GM23338 (cell line): Measurements from ENCODE around the gene SZRD1. TPM values are rescaled to one million over a fixed set of nuclear protein-coding genes. Genes with fewer than 3 reads are reported as not detected.

Experiments used
- ATAC-seq: fragments of 200-7000 bp; cut with Tn5 transposase; 3 replicates; pipeline ENCODE4 v1.9.1; 2020
- DNase-seq: peaks from one replicate; pipeline ENCODE4 v3.0.0-alpha.2; 2015; ENCODE audit warnings: low spot score
- H2AFZ ChIP-seq: fragments of 200-600 bp; sonication (generic); 2 replicates; pipeline ENCODE4 v1.8.0; 2016; ENCODE audit warnings: antibody characterized with exemption, mild to moderate bottlenecking, moderate library complexity
- H3F3A ChIP-seq: fragments of 200-600 bp; sonication (generic); replicated peaks from 2 replicates; pipeline ENCODE4 v1.8.0; 2017; ENCODE audit warnings: antibody characterized with exemption, mixed run types, low read depth
- H3K27ac ChIP-seq: fragments of 200-600 bp; sonication (generic); 2 replicates; pipeline ENCODE4 v1.6.1; 2016; ENCODE audit warnings: low read depth
- H3K27me3 ChIP-seq: fragments of 200-600 bp; sonication (generic); 2 replicates; pipeline ENCODE4 v1.8.0; 2016; ENCODE audit warnings: mild to moderate bottlenecking, mixed run types, moderate library complexity; ENCODE audit not compliant: insufficient read depth
- H3K36me3 ChIP-seq: fragments of 200-600 bp; sonication (generic); 2 replicates; pipeline ENCODE4 v1.8.0; 2016; ENCODE audit warnings: mild to moderate bottlenecking; ENCODE audit not compliant: insufficient read depth
- H3K4me1 ChIP-seq: fragments of 200-600 bp; sonication (generic); 2 replicates; pipeline ENCODE4 v1.8.0; 2016; ENCODE audit warnings: mild to moderate bottlenecking, moderate library complexity; ENCODE audit not compliant: insufficient read depth
- H3K4me2 ChIP-seq: fragments of 200-600 bp; sonication (generic); 2 replicates; pipeline ENCODE4 v1.7.1; 2017; ENCODE audit warnings: mixed run types
- H3K4me3 ChIP-seq: fragments of 200-600 bp; sonication (generic); 2 replicates; pipeline ENCODE4 v1.6.1; 2016; ENCODE audit warnings: mixed run types
- H3K79me2 ChIP-seq: fragments of 200-600 bp; sonication (generic); replicated peaks from 2 replicates; pipeline ENCODE4 v1.8.0; 2017; ENCODE audit warnings: mild to moderate bottlenecking; ENCODE audit not compliant: insufficient read depth
- H3K9me2 ChIP-seq: fragments of 200-600 bp; sonication (generic); 2 replicates; pipeline ENCODE4 v1.8.0; 2017; ENCODE audit not compliant: insufficient read depth
- H4K20me1 ChIP-seq: fragments of 200-600 bp; sonication (generic); replicated peaks from 2 replicates; pipeline ENCODE4 v1.8.0; 2017; ENCODE audit warnings: mild to moderate bottlenecking; ENCODE audit not compliant: insufficient read depth
- H3K27ac Mint-ChIP-seq: 2 replicates; pipeline ENCODE4 v1.8.0; 2020; ENCODE audit warnings: inconsistent platforms, mild to moderate bottlenecking, moderate library complexity, mixed read lengths
- H3K27me3 Mint-ChIP-seq: 3 replicates; pipeline ENCODE4 v1.8.0; 2022; ENCODE audit warnings: low read depth, mild to moderate bottlenecking, moderate library complexity, mixed read lengths, inconsistent platforms; ENCODE audit not compliant: insufficient read depth, poor library complexity
- H3K36me3 Mint-ChIP-seq: 3 replicates; pipeline ENCODE4 v1.8.0; 2021; ENCODE audit warnings: low read depth, mild to moderate bottlenecking, inconsistent platforms, moderate library complexity, mixed read lengths
- H3K4me1 Mint-ChIP-seq: 3 replicates; pipeline ENCODE4 v1.8.0; 2020; ENCODE audit warnings: mild to moderate bottlenecking, inconsistent platforms, mixed read lengths
- H3K4me3 Mint-ChIP-seq: 3 replicates; pipeline ENCODE4 v1.8.0; 2021; ENCODE audit warnings: moderate library complexity, mild to moderate bottlenecking, inconsistent platforms, mixed read lengths
- H3K9me3 Mint-ChIP-seq: 3 replicates; pipeline ENCODE4 v1.8.0; 2020; ENCODE audit warnings: moderate library complexity, mild to moderate bottlenecking, inconsistent platforms, mixed read lengths
- CREB1 ChIP-seq: fragments of 250-450 bp; sonication (Bioruptor Pico); IDR thresholded peaks from 2 replicates; pipeline ENCODE4 v1.5.0; 2020; ENCODE audit warnings: low read depth, mild to moderate bottlenecking, moderate library complexity
- EZH2 ChIP-seq: fragments of 200-600 bp; sonication (generic); IDR thresholded peaks from one replicate; pipeline ENCODE4 v1.8.0; 2017; ENCODE audit warnings: antibody characterized with exemption, mild to moderate bottlenecking, low read depth; ENCODE audit not compliant: unreplicated experiment
- EZH2phosphoT487 ChIP-seq: fragments of 200-600 bp; sonication (generic); IDR thresholded peaks from one replicate; pipeline ENCODE4 v1.8.1; 2018; ENCODE audit warnings: antibody characterized with exemption; ENCODE audit not compliant: unreplicated experiment
- JUNB ChIP-seq: IDR thresholded peaks from one replicate; pipeline ENCODE4 v1.6.1; 2016; ENCODE audit warnings: antibody characterized with exemption; ENCODE audit not compliant: unreplicated experiment
- NANOG ChIP-seq: IDR thresholded peaks from 2 replicates; pipeline ENCODE4 v1.6.1; 2016; ENCODE audit warnings: antibody characterized with exemption, borderline replicate concordance
- POLR2AphosphoS5 ChIP-seq: IDR thresholded peaks from 2 replicates; pipeline ENCODE4 v1.6.1; 2016; ENCODE audit warnings: antibody characterized with exemption, low read depth
- STAT1 ChIP-seq: IDR thresholded peaks from one replicate; pipeline ENCODE4 v1.6.1; 2016; ENCODE audit warnings: antibody characterized with exemption; ENCODE audit not compliant: unreplicated experiment
- ZNF114 ChIP-seq: fragments of 250-450 bp; sonication (Bioruptor Pico); IDR thresholded peaks from 2 replicates; pipeline ENCODE4 v1.5.0; 2020; ENCODE audit warnings: mild to moderate bottlenecking, moderate library complexity
- ZNF331 ChIP-seq: fragments of 250-450 bp; sonication (Bioruptor Pico); IDR thresholded peaks from 2 replicates; pipeline ENCODE4 v1.5.0; 2020; ENCODE audit warnings: low read depth, mild to moderate bottlenecking, moderate library complexity
- polyA plus RNA-seq: library from polyadenylated mRNA; unstranded; fragments of >200 nt; fragmentation: Nextera tagmentation; extraction: Ambion mirVana; gene quantifications from 2 replicates; pipeline ENCODE4 v1.2.1, GENCODE V29; 2016
- total RNA-seq: library from RNA; depleted of rRNA; stranded (reverse); fragments of >200 nt; shearing (Covaris generic); gene quantifications from 2 replicates; pipeline ENCODE4 v1.2.3, GENCODE V29; 2014
- TF ChIP-seq, protein P1 (sequence below): IDR thresholded peaks from 2 replicates; pipeline ENCODE4 v1.6.1; 2016; ENCODE audit warnings: antibody characterized with exemption
- TF ChIP-seq, protein P2 (sequence below): fragments of 250-450 bp; sonication (Bioruptor Pico); IDR thresholded peaks from 2 replicates; pipeline ENCODE4 v1.5.0; 2020; ENCODE audit warnings: mild to moderate bottlenecking, moderate library complexity
- TF ChIP-seq, protein P3 (sequence below): IDR thresholded peaks from one replicate; pipeline ENCODE4 v1.6.1; 2018; ENCODE audit warnings: antibody characterized with exemption; ENCODE audit not compliant: unreplicated experiment
- TF ChIP-seq, protein P4 (sequence below), 2 experiments: fragments of 200-600 bp in 1 of 2; sonication (generic) in 1 of 2; conservative IDR thresholded peaks; 2 replicates each; pipeline versions ENCODE4 v1.5.1 to v1.6.1; 2016 to 2017; ENCODE audit warnings: antibody characterized with exemption in 2 of 2, low read depth in 2 of 2, mild to moderate bottlenecking in 2 of 2, moderate library complexity in 1 of 2

The SZRD1 gene
- total and polyA plus RNA-seq, 2 experiments from 2014 or later, result 32.5 to 70.9 TPM

DNA sequence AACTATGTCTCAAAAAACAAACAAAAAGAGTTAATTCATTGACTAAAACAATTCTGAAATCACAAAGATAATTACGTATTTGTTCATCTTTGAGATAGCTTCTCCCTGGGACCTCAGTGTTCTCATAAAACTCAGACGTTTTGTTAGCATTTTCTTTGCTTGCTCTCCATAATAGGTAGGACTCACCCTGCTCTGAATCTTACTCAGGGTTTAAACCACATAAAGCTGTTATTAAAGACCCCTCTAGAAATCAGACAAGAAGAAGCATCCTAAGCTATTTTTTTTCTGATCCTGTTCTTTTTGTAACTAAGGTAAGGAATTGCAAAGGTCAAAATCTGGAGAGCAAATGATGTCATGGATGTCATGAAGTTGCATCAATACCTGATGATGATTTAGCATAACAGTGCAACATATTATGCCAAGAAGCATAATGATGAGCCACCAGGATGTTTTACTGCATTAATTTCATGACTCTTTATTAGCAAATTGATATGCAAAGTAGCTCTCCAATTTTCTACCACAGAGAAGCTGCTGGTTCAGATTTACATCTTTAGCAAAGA lies 17.1 kb upstream of the SZRD1 start:
- no peak overlapping the region for H3K4me3 ChIP-seq
- H3F3A ChIP-seq, result peaks cover 3% of the 10 kb centered on the region; the same call in 1 of the 2 replicates
- H3K27me3 ChIP-seq, result no peaks in the 10 kb centered on the region
- H3K4me3 Mint-ChIP-seq, result no peak overlapping the region
- peaks cover 35% of the 10 kb centered on the region for H4K20me1 ChIP-seq
- H3K9me3 Mint-ChIP-seq, result no peaks in the 10 kb centered on the region
- H3K27ac Mint-ChIP-seq, result no peak overlapping the region
- H3K4me2 ChIP-seq, result no peak overlapping the region
- ATAC-seq, result no peak
- no peaks in the 10 kb centered on the region for H3K36me3 Mint-ChIP-seq
- H3K4me1 Mint-ChIP-seq, result peaks cover 13% of the 10 kb centered on the region; the same call in 2 of the 3 replicates
- H3K36me3 ChIP-seq, result no peaks in the 10 kb centered on the region
- DNase-seq, result no peak
- no peaks in the 10 kb centered on the region for H3K9me2 ChIP-seq
- H2AFZ ChIP-seq, result no peak overlapping the region
- TF ChIP-seq EZH2, result no peak
- TF ChIP-seq STAT1, result no peak
- TF ChIP-seq, protein P1, sequence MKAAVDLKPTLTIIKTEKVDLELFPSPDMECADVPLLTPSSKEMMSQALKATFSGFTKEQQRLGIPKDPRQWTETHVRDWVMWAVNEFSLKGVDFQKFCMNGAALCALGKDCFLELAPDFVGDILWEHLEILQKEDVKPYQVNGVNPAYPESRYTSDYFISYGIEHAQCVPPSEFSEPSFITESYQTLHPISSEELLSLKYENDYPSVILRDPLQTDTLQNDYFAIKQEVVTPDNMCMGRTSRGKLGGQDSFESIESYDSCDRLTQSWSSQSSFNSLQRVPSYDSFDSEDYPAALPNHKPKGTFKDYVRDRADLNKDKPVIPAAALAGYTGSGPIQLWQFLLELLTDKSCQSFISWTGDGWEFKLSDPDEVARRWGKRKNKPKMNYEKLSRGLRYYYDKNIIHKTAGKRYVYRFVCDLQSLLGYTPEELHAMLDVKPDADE, result no peak
- TF ChIP-seq, protein P2, sequence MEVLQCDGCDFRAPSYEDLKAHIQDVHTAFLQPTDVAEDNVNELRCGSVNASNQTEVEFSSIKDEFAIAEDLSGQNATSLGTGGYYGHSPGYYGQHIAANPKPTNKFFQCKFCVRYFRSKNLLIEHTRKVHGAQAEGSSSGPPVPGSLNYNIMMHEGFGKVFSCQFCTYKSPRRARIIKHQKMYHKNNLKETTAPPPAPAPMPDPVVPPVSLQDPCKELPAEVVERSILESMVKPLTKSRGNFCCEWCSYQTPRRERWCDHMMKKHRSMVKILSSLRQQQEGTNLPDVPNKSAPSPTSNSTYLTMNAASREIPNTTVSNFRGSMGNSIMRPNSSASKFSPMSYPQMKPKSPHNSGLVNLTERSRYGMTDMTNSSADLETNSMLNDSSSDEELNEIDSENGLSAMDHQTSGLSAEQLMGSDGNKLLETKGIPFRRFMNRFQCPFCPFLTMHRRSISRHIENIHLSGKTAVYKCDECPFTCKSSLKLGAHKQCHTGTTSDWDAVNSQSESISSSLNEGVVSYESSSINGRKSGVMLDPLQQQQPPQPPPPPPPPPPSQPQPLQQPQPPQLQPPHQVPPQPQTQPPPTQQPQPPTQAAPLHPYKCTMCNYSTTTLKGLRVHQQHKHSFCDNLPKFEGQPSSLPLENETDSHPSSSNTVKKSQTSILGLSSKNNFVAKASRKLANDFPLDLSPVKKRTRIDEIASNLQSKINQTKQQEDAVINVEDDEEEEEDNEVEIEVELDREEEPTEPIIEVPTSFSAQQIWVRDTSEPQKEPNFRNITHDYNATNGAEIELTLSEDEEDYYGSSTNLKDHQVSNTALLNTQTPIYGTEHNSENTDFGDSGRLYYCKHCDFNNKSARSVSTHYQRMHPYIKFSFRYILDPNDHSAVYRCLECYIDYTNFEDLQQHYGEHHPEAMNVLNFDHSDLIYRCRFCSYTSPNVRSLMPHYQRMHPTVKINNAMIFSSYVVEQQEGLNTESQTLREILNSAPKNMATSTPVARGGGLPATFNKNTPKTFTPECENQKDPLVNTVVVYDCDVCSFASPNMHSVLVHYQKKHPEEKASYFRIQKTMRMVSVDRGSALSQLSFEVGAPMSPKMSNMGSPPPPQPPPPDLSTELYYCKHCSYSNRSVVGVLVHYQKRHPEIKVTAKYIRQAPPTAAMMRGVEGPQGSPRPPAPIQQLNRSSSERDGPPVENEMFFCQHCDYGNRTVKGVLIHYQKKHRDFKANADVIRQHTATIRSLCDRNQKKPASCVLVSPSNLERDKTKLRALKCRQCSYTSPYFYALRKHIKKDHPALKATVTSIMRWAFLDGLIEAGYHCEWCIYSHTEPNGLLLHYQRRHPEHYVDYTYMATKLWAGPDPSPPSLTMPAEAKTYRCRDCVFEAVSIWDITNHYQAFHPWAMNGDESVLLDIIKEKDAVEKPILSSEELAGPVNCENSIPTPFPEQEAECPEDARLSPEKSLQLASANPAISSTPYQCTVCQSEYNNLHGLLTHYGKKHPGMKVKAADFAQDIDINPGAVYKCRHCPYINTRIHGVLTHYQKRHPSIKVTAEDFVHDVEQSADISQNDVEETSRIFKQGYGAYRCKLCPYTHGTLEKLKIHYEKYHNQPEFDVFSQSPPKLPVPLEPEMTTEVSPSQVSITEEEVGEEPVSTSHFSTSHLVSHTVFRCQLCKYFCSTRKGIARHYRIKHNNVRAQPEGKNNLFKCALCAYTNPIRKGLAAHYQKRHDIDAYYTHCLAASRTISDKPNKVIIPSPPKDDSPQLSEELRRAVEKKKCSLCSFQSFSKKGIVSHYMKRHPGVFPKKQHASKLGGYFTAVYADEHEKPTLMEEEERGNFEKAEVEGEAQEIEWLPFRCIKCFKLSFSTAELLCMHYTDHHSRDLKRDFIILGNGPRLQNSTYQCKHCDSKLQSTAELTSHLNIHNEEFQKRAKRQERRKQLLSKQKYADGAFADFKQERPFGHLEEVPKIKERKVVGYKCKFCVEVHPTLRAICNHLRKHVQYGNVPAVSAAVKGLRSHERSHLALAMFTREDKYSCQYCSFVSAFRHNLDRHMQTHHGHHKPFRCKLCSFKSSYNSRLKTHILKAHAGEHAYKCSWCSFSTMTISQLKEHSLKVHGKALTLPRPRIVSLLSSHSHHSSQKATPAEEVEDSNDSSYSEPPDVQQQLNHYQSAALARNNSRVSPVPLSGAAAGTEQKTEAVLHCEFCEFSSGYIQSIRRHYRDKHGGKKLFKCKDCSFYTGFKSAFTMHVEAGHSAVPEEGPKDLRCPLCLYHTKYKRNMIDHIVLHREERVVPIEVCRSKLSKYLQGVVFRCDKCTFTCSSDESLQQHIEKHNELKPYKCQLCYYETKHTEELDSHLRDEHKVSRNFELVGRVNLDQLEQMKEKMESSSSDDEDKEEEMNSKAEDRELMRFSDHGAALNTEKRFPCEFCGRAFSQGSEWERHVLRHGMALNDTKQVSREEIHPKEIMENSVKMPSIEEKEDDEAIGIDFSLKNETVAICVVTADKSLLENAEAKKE (CRISPR knock-in tag), result no peak
- no peak for TF ChIP-seq CREB1
- TF ChIP-seq POLR2AphosphoS5, result no peak
- TF ChIP-seq, protein P3, sequence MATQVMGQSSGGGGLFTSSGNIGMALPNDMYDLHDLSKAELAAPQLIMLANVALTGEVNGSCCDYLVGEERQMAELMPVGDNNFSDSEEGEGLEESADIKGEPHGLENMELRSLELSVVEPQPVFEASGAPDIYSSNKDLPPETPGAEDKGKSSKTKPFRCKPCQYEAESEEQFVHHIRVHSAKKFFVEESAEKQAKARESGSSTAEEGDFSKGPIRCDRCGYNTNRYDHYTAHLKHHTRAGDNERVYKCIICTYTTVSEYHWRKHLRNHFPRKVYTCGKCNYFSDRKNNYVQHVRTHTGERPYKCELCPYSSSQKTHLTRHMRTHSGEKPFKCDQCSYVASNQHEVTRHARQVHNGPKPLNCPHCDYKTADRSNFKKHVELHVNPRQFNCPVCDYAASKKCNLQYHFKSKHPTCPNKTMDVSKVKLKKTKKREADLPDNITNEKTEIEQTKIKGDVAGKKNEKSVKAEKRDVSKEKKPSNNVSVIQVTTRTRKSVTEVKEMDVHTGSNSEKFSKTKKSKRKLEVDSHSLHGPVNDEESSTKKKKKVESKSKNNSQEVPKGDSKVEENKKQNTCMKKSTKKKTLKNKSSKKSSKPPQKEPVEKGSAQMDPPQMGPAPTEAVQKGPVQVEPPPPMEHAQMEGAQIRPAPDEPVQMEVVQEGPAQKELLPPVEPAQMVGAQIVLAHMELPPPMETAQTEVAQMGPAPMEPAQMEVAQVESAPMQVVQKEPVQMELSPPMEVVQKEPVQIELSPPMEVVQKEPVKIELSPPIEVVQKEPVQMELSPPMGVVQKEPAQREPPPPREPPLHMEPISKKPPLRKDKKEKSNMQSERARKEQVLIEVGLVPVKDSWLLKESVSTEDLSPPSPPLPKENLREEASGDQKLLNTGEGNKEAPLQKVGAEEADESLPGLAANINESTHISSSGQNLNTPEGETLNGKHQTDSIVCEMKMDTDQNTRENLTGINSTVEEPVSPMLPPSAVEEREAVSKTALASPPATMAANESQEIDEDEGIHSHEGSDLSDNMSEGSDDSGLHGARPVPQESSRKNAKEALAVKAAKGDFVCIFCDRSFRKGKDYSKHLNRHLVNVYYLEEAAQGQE, result no peak
- TF ChIP-seq NANOG, result no peak
- TF ChIP-seq EZH2phosphoT487, result no peak
- TF ChIP-seq, protein P4, sequence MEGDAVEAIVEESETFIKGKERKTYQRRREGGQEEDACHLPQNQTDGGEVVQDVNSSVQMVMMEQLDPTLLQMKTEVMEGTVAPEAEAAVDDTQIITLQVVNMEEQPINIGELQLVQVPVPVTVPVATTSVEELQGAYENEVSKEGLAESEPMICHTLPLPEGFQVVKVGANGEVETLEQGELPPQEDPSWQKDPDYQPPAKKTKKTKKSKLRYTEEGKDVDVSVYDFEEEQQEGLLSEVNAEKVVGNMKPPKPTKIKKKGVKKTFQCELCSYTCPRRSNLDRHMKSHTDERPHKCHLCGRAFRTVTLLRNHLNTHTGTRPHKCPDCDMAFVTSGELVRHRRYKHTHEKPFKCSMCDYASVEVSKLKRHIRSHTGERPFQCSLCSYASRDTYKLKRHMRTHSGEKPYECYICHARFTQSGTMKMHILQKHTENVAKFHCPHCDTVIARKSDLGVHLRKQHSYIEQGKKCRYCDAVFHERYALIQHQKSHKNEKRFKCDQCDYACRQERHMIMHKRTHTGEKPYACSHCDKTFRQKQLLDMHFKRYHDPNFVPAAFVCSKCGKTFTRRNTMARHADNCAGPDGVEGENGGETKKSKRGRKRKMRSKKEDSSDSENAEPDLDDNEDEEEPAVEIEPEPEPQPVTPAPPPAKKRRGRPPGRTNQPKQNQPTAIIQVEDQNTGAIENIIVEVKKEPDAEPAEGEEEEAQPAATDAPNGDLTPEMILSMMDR (conservative IDR thresholded peaks at IDR 0.05; ENCODE audit: low read depth in 2 of 2), result no peak
- TF ChIP-seq ZNF114 (CRISPR knock-in tag), result no peak
- TF ChIP-seq ZNF331, result no peak
- TF ChIP-seq JUNB, result no peak
- peaks cover 70% of the 10 kb centered on the region for H3K79me2 ChIP-seq
- H3K27me3 Mint-ChIP-seq, result no peaks in the 10 kb centered on the region
- H3K27ac ChIP-seq, result no peak overlapping the region
- H3K4me1 ChIP-seq, result peaks cover 12% of the 10 kb centered on the region; the same call in 1 of the 2 replicates
